Left lung (tissue), 10 donors: ENCODE measurements around the gene NAV2. TPM values are rescaled to one million over a fixed set of nuclear protein-coding genes. Genes with fewer than 3 reads are reported as not detected.

Experiments used
- ATAC-seq: fragments of 200-7000 bp; cut with Tn5 transposase; one replicate; pipeline ENCODE4 v1.9.1; 2020; ENCODE audit warnings: moderate library complexity
- DNase-seq, 4 donors: peaks; one replicate each; pipeline ENCODE4 v3.0.0-alpha.2; 2013 to 2020
- H3K27ac ChIP-seq, 2 donors: fragments of 200-600 bp; sonication (generic) in 1 of 2; one replicate each; pipeline versions ENCODE4 v1.5.0 to v1.8.0; 2020 to 2021
- H3K27me3 ChIP-seq, 2 donors: fragments of 200-600 bp; sonication (generic) in 1 of 2; one replicate each; pipeline versions ENCODE4 v1.5.0 to v1.8.0; 2020 to 2021
- H3K36me3 ChIP-seq, 2 donors: fragments of 200-600 bp; sonication (generic) in 1 of 2; one replicate each; pipeline versions ENCODE4 v1.5.0 to v1.8.0; 2020 to 2021
- H3K4me1 ChIP-seq, 2 donors: fragments of 200-600 bp; one replicate each; pipeline ENCODE4 v1.8.0; 2021
- H3K4me3 ChIP-seq, 2 donors: fragments of 200-600 bp; sonication (generic) in 1 of 2; one replicate each; pipeline versions ENCODE4 v1.5.0 to v1.8.0; 2020 to 2021; ENCODE audit warnings: mild to moderate bottlenecking in 1 of 2
- H3K9me3 ChIP-seq, 2 donors: fragments of 200-600 bp; sonication (generic) in 1 of 2; one replicate each; pipeline versions ENCODE4 v1.5.0 to v1.8.0; 2020 to 2021
- intact Hi-C, 2 donors: fragments of 100-400 bp; cut with DNase I; formaldehyde crosslinking; loops; one replicate each; pipeline versions ENCODE4 v1.11.2 to v1.14.2; 2022
- polyA plus RNA-seq, 6 donors: library from polyadenylated mRNA; unstranded; fragments of 120-200 nt; gene quantifications; one replicate each; pipeline ENCODE4 v1.2.1, GENCODE V29; 2013; ENCODE audit not compliant: insufficient read length in 6 of 6
- total RNA-seq, 2 donors: library from RNA; stranded (reverse); fragmentation: NEBNext Ultra II Directional; extraction: Animal tissue kit (Norgen Biotek cat#: 25700); gene quantifications; one replicate each; pipeline ENCODE4 v1.2.1, GENCODE V29; 2021
- TF ChIP-seq, protein P1 (sequence below), 2 donors: fragments of 200-600 bp; sonication (generic) in 1 of 2; IDR thresholded peaks; one replicate each; pipeline versions ENCODE4 v1.5.0 to v1.8.0; 2021; ENCODE audit warnings: antibody characterized with exemption in 2 of 2
- donor health status: DM: no; HTN: yes; CAD: no.
- donor health status: DM: no; HTN: no; CAD: no.

The NAV2 gene
- total and polyA plus RNA-seq, 8 donors = 18.0 to 59.9 (median 23.1) TPM

DNA sequence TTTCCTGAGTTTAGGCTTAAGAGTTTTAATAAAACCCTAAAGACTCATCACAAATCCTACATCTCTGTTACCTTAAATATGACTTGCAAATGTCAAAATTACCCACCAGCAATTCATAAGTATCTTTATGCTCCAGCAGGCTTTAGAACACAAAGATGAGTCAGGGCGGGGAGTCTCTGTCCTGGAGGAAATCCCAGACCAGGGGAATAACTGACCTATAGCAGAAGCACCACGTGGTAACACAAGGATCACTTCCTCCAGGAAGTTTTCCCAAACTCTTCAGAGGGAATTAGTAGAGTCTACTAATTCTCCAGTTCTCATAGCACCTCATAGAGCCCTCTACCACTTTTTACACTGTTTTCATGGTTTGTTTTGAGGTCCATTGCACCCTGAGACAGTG, 217.0 kb downstream of the NAV2 start:
- Histone ChIP-seq H3K36me3 (peaks cover 0 to 13% of the 10 kb centered on the region in 2 donors), H3K9me3 (no peaks in the 10 kb centered on the region), H3K27me3 (no peaks in the 10 kb centered on the region), H3K27ac (no peak overlapping the region), H3K4me1 (no peaks in the 10 kb centered on the region), H3K4me3 (no peak overlapping the region)
- TF ChIP-seq, protein P1, sequence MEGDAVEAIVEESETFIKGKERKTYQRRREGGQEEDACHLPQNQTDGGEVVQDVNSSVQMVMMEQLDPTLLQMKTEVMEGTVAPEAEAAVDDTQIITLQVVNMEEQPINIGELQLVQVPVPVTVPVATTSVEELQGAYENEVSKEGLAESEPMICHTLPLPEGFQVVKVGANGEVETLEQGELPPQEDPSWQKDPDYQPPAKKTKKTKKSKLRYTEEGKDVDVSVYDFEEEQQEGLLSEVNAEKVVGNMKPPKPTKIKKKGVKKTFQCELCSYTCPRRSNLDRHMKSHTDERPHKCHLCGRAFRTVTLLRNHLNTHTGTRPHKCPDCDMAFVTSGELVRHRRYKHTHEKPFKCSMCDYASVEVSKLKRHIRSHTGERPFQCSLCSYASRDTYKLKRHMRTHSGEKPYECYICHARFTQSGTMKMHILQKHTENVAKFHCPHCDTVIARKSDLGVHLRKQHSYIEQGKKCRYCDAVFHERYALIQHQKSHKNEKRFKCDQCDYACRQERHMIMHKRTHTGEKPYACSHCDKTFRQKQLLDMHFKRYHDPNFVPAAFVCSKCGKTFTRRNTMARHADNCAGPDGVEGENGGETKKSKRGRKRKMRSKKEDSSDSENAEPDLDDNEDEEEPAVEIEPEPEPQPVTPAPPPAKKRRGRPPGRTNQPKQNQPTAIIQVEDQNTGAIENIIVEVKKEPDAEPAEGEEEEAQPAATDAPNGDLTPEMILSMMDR (IDR thresholded peaks at IDR 0.05) = no peak
- no peak for DNase-seq
- intact Hi-C loops = no loop called here
- ATAC-seq = no peak

DNA sequence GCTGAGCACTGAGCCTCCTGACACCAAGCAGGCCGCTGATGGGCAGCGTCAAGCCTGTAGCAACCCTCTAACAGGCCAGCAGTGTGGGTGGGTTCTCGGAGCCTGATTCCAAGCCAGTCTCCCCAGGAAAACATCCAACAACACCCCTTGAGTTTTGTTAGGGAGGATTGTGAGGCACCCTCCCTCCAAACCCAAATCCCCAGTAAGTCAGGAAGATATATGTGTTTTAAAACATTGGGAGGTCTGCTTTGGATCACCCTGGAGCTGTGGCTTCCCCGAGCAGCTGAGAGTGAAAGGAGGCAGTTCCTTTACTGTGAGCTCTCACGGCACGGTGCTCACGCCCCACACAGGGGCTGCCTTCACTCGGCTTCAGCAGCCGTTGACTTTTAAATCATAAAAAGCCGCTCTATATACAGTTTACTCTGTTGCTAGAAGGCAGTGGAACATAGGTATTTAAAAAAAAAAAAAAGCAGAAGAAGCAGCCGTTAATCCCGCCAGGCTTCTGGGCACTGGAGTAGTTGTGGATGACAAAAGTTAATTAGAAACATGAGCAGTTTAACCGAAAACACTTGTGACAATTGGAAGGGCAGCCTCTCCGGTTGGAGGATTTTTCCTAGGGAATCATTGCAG, 218.6 kb downstream of the NAV2 start:
- no peak for DNase-seq
- Histone ChIP-seq H3K4me1 (no peaks in the 10 kb centered on the region), H3K9me3 (no peaks in the 10 kb centered on the region), H3K36me3 (peaks cover 0 to 13% of the 10 kb centered on the region in 2 donors), H3K4me3 (no peak overlapping the region), H3K27ac (peak overlapping the region in 1 of 2 donors; percentile 33), H3K27me3 (no peaks in the 10 kb centered on the region)
- peak; percentile 46 for ATAC-seq
- TF ChIP-seq, protein P1 (IDR thresholded peaks at IDR 0.05) = no peak
- intact Hi-C loops = no loop called here

DNA sequence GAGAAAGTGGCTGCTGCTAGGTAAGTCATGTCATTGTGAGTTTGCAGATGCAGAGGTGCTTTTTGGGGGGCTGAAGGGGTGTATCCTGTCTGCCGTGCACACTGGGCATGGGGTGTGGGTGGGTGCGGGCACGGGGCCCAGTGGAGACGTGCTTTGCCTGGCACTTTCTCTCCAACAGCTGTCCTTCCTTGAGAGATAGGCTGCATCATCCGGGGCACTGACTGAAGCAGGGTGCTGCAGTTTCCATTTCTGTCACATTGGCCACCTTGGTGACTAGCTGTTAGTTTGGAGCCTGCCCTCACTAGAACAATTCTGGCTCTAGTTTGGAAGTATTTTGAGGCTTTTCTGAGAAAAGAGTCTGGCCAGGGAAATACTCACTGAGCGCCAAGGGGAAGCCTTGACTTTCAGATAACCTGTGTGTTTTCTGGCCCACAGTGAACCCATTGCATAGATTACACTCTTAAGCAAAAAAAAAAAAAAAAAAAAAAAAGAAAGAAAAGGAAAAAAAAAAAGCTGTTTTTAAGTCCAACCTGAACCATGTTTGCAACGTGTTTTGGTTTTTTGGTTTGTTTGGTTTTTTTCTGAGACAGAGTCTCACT, 219.2 kb downstream of the NAV2 start:
- Histone ChIP-seq H3K27me3 (no peaks in the 10 kb centered on the region), H3K4me3 (no peak overlapping the region), H3K9me3 (no peaks in the 10 kb centered on the region), H3K36me3 (peaks cover 0 to 13% of the 10 kb centered on the region in 2 donors), H3K27ac (peak overlapping the region in 1 of 2 donors; percentile 33), H3K4me1 (no peaks in the 10 kb centered on the region)
- intact Hi-C loops = no loop called here
- TF ChIP-seq, protein P1 (IDR thresholded peaks at IDR 0.05) = no peak
- DNase-seq (no peak), ATAC-seq (no peak)

DNA sequence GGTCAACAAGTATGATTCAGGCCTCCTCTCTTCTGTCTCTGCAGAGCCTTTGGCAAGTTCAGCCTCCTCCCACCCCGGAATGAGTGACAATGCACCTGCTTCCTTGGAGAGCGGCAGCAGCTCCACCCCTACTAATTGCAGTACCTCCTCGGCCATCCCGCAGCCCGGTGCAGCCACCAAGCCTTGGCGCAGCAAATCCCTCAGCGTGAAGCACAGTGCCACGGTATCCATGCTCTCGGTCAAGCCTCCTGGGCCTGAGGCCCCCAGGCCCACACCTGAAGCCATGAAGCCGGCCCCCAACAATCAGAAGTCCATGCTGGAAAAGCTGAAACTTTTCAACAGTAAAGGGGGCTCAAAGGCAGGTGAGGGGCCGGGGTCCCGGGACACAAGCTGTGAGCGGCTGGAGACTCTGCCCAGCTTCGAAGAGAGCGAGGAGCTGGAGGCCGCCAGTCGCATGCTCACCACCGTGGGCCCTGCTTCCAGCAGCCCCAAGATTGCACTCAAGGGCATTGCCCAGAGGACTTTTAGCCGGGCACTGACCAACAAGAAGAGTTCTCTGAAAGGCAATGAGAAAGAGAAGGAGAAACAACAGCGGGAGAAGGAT, 220.6 kb downstream of the NAV2 start:
- peaks cover 0 to 13% of the 10 kb centered on the region in 2 donors for H3K36me3 ChIP-seq

More for the DNA sequence above, 220.6 kb downstream of the NAV2 start:
- H3K9me3 ChIP-seq = no peaks in the 10 kb centered on the region
- no peaks in the 10 kb centered on the region for H3K4me1 ChIP-seq
- ATAC-seq (no peak), DNase-seq (no peak)
- no peak overlapping the region for H3K4me3 ChIP-seq
- TF ChIP-seq, protein P1 (IDR thresholded peaks at IDR 0.05) = no peak
- intact Hi-C loops = no loop called here
- no peak overlapping the region for H3K27ac ChIP-seq
- H3K27me3 ChIP-seq = no peaks in the 10 kb centered on the region
